Stimulated activated CD4-positive, alpha-beta T cell treated with anti-CD3 and anti-CD28 coated beads, TNF-alpha, amount 100 ng/mL, for 1 hour (primary cell): ENCODE measurements around the gene AGBL5.
"Not testable (repeated sequence)": the region's sequence is repeated elsewhere in the genome, so short reads cannot be mapped to it uniquely, and the experiment has no call there.

ENCODE experiments used
- DNase-seq, 3 donors: peaks; one replicate each; pipeline ENCODE4 v3.0.0-alpha.2; 2020; ENCODE audit warnings: low read depth in 3 of 3, low spot score in 1 of 3

AGBL5 gene

GRCh38 chr2:27117995-27118524, 66.6 kb downstream of the AGBL5 start:
- DNase-seq = no peak

- DNase-seq = peak in 1 of 3 donors; percentile 14
Observed at GRCh38 chr2:27118525-27119329, 67.3 kb downstream of the AGBL5 start, which contains the start of gene CGREF1. Gene CGREF1, minus strand, starts transcription at chr2:27119128. Its CDS starts 14,762 bp downstream, at chr2:27104366.

DNA sequence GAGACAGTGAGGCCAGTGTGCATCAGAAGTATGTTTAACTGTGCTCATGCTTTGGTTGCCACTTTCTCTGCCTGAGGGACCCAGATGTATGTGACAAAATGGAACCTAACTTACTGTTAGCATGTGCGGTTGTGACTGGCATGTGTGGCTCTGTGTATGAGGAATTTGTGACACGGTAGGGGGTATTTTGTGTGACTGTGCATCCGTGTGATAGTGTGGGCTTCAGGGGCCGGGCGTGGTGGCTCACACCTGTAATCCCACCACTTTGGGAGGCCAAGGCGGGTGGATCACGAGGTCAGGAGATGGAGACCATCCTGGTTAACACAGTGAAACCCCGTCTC, 67.8 kb downstream of the AGBL5 start:
- not testable (repeated sequence) for DNase-seq
